ENCODE measurements around the gene PRMT1.
"Not testable (repeated sequence)": the region's sequence is repeated elsewhere in the genome, so short reads cannot be mapped to it uniquely, and the experiment has no call there.

PRMT1 gene

GRCh38 chr19:49677231-49677900 lies at the start of gene PRMT1:
Gene PRMT1 (plus strand): TSS chr19:49677271. CDS start chr19:49677281, 10 bp downstream.
- no peak for DNase-seq (ENCODE audit: low spot score)

- DNase-seq (ENCODE audit: low spot score) = no peak
Measured at GRCh38 chr19:49629659-49630058, 47.4 kb upstream of the PRMT1 start.

- DNase-seq (ENCODE audit: low spot score) = no peak
Measured at GRCh38 chr19:49631014-49631588, 46.0 kb upstream of the PRMT1 start.

- DNase-seq (ENCODE audit: low spot score) = no peak
Measured at GRCh38 chr19:49631610-49632192, 45.4 kb upstream of the PRMT1 start.

- DNase-seq (ENCODE audit: low spot score) = no peak
Measured at GRCh38 chr19:49632576-49632975, 44.5 kb upstream of the PRMT1 start.

GRCh38 chr19:49633273-49633672 lies 43.8 kb upstream of the PRMT1 start:
- not testable (repeated sequence) for DNase-seq (ENCODE audit: low spot score)

GRCh38 chr19:49635530-49636232 lies 41.4 kb upstream of the PRMT1 start:
- no peak for DNase-seq (ENCODE audit: low spot score)

GRCh38 chr19:49636233-49636932 lies 40.7 kb upstream of the PRMT1 start:
- no peak for DNase-seq (ENCODE audit: low spot score)

GRCh38 chr19:49637821-49638738 lies 39.0 kb upstream of the PRMT1 start:
- DNase-seq (ENCODE audit: low spot score) = peak; percentile 8

- no peak for DNase-seq (ENCODE audit: low spot score)
Measured at GRCh38 chr19:49639401-49640112, 37.5 kb upstream of the PRMT1 start.

GRCh38 chr19:49640113-49640898 lies 36.8 kb upstream of the PRMT1 start, which contains the start of gene RRAS:
Gene RRAS (minus strand): TSS chr19:49640143. CDS start chr19:49640098, 45 bp downstream.
- peak; percentile 100 for DNase-seq (ENCODE audit: low spot score)

GRCh38 chr19:49641688-49642491 lies 35.2 kb upstream of the PRMT1 start, which contains the start of gene SCAF1:
Gene SCAF1 (plus strand): TSS chr19:49642209. CDS start chr19:49645027, 2,818 bp downstream.
- peak; percentile 99 for DNase-seq (ENCODE audit: low spot score)

- no peak for DNase-seq (ENCODE audit: low spot score)
Measured at GRCh38 chr19:49642492-49643035, 34.5 kb upstream of the PRMT1 start.

GRCh38 chr19:49643466-49643865 lies 33.6 kb upstream of the PRMT1 start:
- DNase-seq (ENCODE audit: low spot score) = peak; percentile 30

GRCh38 chr19:49645592-49645991 lies 31.5 kb upstream of the PRMT1 start:
- DNase-seq (ENCODE audit: low spot score) = no peak

GRCh38 chr19:49645995-49646394 lies 31.1 kb upstream of the PRMT1 start:
- no peak for DNase-seq (ENCODE audit: low spot score)

- no peak for DNase-seq (ENCODE audit: low spot score)
Measured at GRCh38 chr19:49646586-49646985, 30.5 kb upstream of the PRMT1 start.

All from hematopoietic multipotent progenitor cell treated with erythropoietin and hydrocortisone succinate and interleukin-3 and kit ligand, for 15 days (in vitro differentiated cells).